Heart left ventricle (tissue), 13 donors: ENCODE results near the gene DSCAML1.

Source experiments
- CTCF ChIP-seq, 12 donors: fragments of 200-600 bp; sonication (generic) in 4 of 12; IDR thresholded peaks; one replicate each; pipeline versions ENCODE4 v1.5.0 to v1.8.0; 2018 to 2022; ENCODE audit warnings: antibody characterized with exemption in 12 of 12, mild to moderate bottlenecking in 5 of 12
- POLR2A ChIP-seq, 2 donors: fragments of 450-650 bp; IDR thresholded peaks; one replicate each; pipeline ENCODE4 v1.6.1; 2017; ENCODE audit warnings: antibody characterized with exemption in 2 of 2, mild to moderate bottlenecking in 2 of 2, moderate library complexity in 2 of 2
- donor health status: ischemic (EF 13 %, LVEDD 7.1; RV severe dilation, severe dysfunction).
- donor health status: DM: no; HTN: yes; CAD: no.
- donor health status: DM: no; HTN: no; CAD: no.
- donor health status: ischemic (EF 25% LVEDD 6.9; RV normal size, moderate dysfunction).
- donor health status: ischemic (EF 25% LVEDD 5.7; RV mildly dilated, moderate dysfunction).
- donor health status: ischemic (EF 35%, LVEDD 5.7; RV mildly dilated, moderate dysfunction).
- donor health status: nonischemic (EF 11% LVEDD 7.7; RV severe dilation, severe dysfunction).
- donor health status: DM: yes; HTN: yes; CAD: no.
- donor health status: PGD.
- donor health status: ischemic (EF 29% LVEDD 5.4; RV normal size, mild dysfunction).
- donor health status: nonischemic (EF 23%, LVEDD 6.1; RV moderate dilation, normal function).

GRCh38 chr11:117768506-117768905 lies 28.5 kb downstream of the DSCAML1 start:
- no peak for TF ChIP-seq CTCF (IDR thresholded peaks at IDR 0.05)
- TF ChIP-seq POLR2A (IDR thresholded peaks at IDR 0.05) = no peak
